ENCODE data around the gene CNTNAP5. TPM values are rescaled to one million over a fixed set of nuclear protein-coding genes. Genes with fewer than 3 reads are reported as not detected.

The CNTNAP5 gene
- total and polyA plus RNA-seq, 2 of the 8 experiments (the other 6 are each of a cell fraction or from before 2014, with no cell fraction given) = 0.11 to 0.76 TPM

GRCh38 chr2:124919296-124919695, 894.2 kb downstream of the CNTNAP5 start (continued):
- TF ChIP-seq BCL11A (IDR thresholded peaks at IDR 0.05; ENCODE audit: low read depth in 2 of 2, low read length in 2 of 2) = no peak

Measured in H1 (cell line).